ENCODE measurements around the gene SLC25A13. TPM values are rescaled to one million over a fixed set of nuclear protein-coding genes. Genes with fewer than 3 reads are reported as not detected.

The SLC25A13 gene
- total RNA-seq, 2 experiments from 2014 or later = 7.3 to 9.0 TPM

GRCh38 chr7:96319439-96319838 lies 2.5 kb downstream of the SLC25A13 start:
- H3K4me3 Mint-ChIP-seq = no peak overlapping the region

GRCh38 chr7:96316949-96317348 lies 4.9 kb downstream of the SLC25A13 start:
- Mint-ChIP-seq H3K4me3 (no peak overlapping the region), H3K9me3 (no peaks in the 10 kb centered on the region), H3K27me3 (no peaks in the 10 kb centered on the region), H3K27ac (no peak overlapping the region), H3K36me3 (ENCODE audit: low read depth) (peaks cover 7% of the 10 kb centered on the region), H3K4me1 (ENCODE audit: low read depth) (peaks cover 35% of the 10 kb centered on the region)
- no peak for TF ChIP-seq CTCF (IDR thresholded peaks at IDR 0.05)
- DNase-seq (no peak), ATAC-seq (no peak)
- ChIA-PET CTCF (no interaction called here), POLR2A (no interaction called here)
- intact Hi-C loops (cut with micrococcal nuclease) = no loop called here

More at GRCh38 chr7:96319439-96319838, 2.5 kb downstream of the SLC25A13 start:
- Mint-ChIP-seq H3K4me1 (ENCODE audit: low read depth) (peaks cover 41% of the 10 kb centered on the region), H3K27ac (no peak overlapping the region), H3K27me3 (no peaks in the 10 kb centered on the region), H3K36me3 (ENCODE audit: low read depth) (no peaks in the 10 kb centered on the region), H3K9me3 (no peaks in the 10 kb centered on the region)
- intact Hi-C loops (cut with micrococcal nuclease) = no loop called here
- ChIA-PET POLR2A (interaction anchor here (1.7 to 1.8 kb wide), 2 partner anchors 9 to 15 kb away, joined by 4 read pairs; no protein-coding TSS in a partner anchor), CTCF (no interaction called here)
- DNase-seq (no peak), ATAC-seq (no peak)
- no peak for TF ChIP-seq CTCF (IDR thresholded peaks at IDR 0.05)

- intact Hi-C loops (cut with micrococcal nuclease) = no loop called here
Measured at GRCh38 chr7:96315125-96315512, 6.8 kb downstream of the SLC25A13 start.

GRCh38 chr7:96314402-96315124 lies 7.3 kb downstream of the SLC25A13 start:
- no peaks in the 10 kb centered on the region for H3K9me3 Mint-ChIP-seq
- H3K27me3 Mint-ChIP-seq = no peaks in the 10 kb centered on the region
- ChIA-PET CTCF (no interaction called here), POLR2A (interaction anchor here (1.0 kb wide), 1 partner anchor 8 kb away, joined by 3 read pairs; no protein-coding TSS in a partner anchor)
- ATAC-seq = no peak
- intact Hi-C loops (cut with micrococcal nuclease) = no loop called here
- no peak overlapping the region for H3K4me3 Mint-ChIP-seq
- H3K4me1 Mint-ChIP-seq (ENCODE audit: low read depth) = peaks cover 22% of the 10 kb centered on the region
- no peak for TF ChIP-seq CTCF (IDR thresholded peaks at IDR 0.05)
- peaks cover 7% of the 10 kb centered on the region for H3K36me3 Mint-ChIP-seq (ENCODE audit: low read depth)
- no peak overlapping the region for H3K27ac Mint-ChIP-seq
- no peak for DNase-seq

More at GRCh38 chr7:96315125-96315512, 6.8 kb downstream of the SLC25A13 start:
- CTCF ChIA-PET = no interaction called here
- ATAC-seq (no peak), DNase-seq (no peak)
- no peak overlapping the region for H3K4me3 Mint-ChIP-seq
- no peak overlapping the region for H3K27ac Mint-ChIP-seq
- H3K4me1 Mint-ChIP-seq (ENCODE audit: low read depth) = peaks cover 26% of the 10 kb centered on the region
- no peak for TF ChIP-seq CTCF (IDR thresholded peaks at IDR 0.05)
- POLR2A ChIA-PET = interaction anchor here (1.0 kb wide), 1 partner anchor 9 kb away, joined by 3 read pairs; no protein-coding TSS in a partner anchor
- H3K27me3 Mint-ChIP-seq = no peaks in the 10 kb centered on the region
- no peaks in the 10 kb centered on the region for H3K9me3 Mint-ChIP-seq
- peaks cover 7% of the 10 kb centered on the region for H3K36me3 Mint-ChIP-seq (ENCODE audit: low read depth)

GRCh38 chr7:96313940-96314339 lies 8.0 kb downstream of the SLC25A13 start:
- ATAC-seq = no peak
- Mint-ChIP-seq H3K27ac (no peak overlapping the region), H3K4me3 (no peak overlapping the region), H3K4me1 (ENCODE audit: low read depth) (peaks cover 25% of the 10 kb centered on the region), H3K36me3 (ENCODE audit: low read depth) (peaks cover 7% of the 10 kb centered on the region), H3K9me3 (no peaks in the 10 kb centered on the region), H3K27me3 (no peaks in the 10 kb centered on the region)
- ChIA-PET CTCF (no interaction called here), POLR2A (no interaction called here)
- no peak for TF ChIP-seq CTCF (IDR thresholded peaks at IDR 0.05)
- intact Hi-C loops (cut with micrococcal nuclease) = no loop called here
- no peak for DNase-seq

All from activated CD8-positive, alpha-beta T cell treated with anti-CD3 and anti-CD28 coated beads for 36 hours (primary cell).